ENCODE results near the gene GID8. TPM values are rescaled to one million over a fixed set of nuclear protein-coding genes. Genes with fewer than 3 reads are reported as not detected.

Gene GID8
- total and polyA plus RNA-seq, 4 donors: 10.2 to 23.6 (median 14.6) TPM

DNA sequence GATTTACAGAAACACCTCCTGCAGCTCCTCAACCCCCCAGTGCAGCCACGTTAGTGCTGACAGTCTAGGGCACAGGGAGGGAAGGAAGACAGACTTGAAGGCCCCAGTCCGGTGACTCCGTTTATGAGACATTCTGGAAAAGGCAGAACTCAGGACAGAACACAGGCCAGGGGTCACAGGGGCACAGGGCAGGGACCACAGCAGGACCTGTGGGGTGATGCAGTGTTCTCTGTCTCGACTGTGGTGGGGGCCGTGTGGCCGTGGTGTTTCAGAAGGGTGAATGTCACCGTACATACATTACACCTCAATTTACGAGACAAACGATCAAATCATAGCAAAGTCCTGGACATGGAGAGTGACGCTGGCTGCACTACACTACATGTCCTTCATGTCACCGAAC, 57.5 kb downstream of the GID8 start:
- WGBS: 58% methylated on average over 11 of the region's 11 CpGs

More for the DNA sequence above, 57.5 kb downstream of the GID8 start:
- Histone ChIP-seq H3K27me3 (ENCODE audit: control insufficient read depth in 4 of 4, insufficient read depth in 4 of 4, low read length in 3 of 4) (peaks cover 0 to 9% (median 2%) of the 10 kb centered on the region in 4 donors), H3K4me3 (ENCODE audit: low read depth in 1 of 3, low read length in 3 of 3) (no peak overlapping the region), H3K4me1 (ENCODE audit: control insufficient read depth in 4 of 4, insufficient read depth in 4 of 4, low read length in 3 of 4) (no peaks in the 10 kb centered on the region), H3K9ac (ENCODE audit: low read depth in 1 of 2, low read length in 2 of 2) (no peak overlapping the region), H3K27ac (ENCODE audit: low read depth in 1 of 2, low read length in 2 of 2) (no peak overlapping the region), H3K9me3 (ENCODE audit: control insufficient read depth in 4 of 4, low read length in 3 of 4) (no peaks in the 10 kb centered on the region), H3K36me3 (ENCODE audit: control insufficient read depth in 4 of 4, insufficient read depth in 3 of 4, low read depth in 1 of 4, low read length in 3 of 4) (no peaks in the 10 kb centered on the region)
- TF ChIP-seq FOXA1 (IDR thresholded peaks at IDR 0.05) (no peak), RAD21 (IDR thresholded peaks at IDR 0.05) (no peak), RXRA (IDR thresholded peaks at IDR 0.05) (no peak), SP1 (IDR thresholded peaks at IDR 0.05) (no peak), EGR1 (IDR thresholded peaks at IDR 0.05; ENCODE audit: low read depth in 2 of 2) (no peak), TAF1 (conservative IDR thresholded peaks at IDR 0.05) (no peak), HNF4G (IDR thresholded peaks at IDR 0.05) (no peak), JUND (IDR thresholded peaks at IDR 0.05) (no peak), NR2F2 (IDR thresholded peaks at IDR 0.05) (no peak), GABPA (IDR thresholded peaks at IDR 0.05 in 1 of 2, conservative IDR thresholded peaks at IDR 0.05 in 1 of 2) (no peak), YY1 (IDR thresholded peaks at IDR 0.05) (no peak), HNF4A (conservative IDR thresholded peaks at IDR 0.05) (no peak), FOXA2 (IDR thresholded peaks at IDR 0.05) (no peak)
- TF ChIP-seq, protein P1, sequence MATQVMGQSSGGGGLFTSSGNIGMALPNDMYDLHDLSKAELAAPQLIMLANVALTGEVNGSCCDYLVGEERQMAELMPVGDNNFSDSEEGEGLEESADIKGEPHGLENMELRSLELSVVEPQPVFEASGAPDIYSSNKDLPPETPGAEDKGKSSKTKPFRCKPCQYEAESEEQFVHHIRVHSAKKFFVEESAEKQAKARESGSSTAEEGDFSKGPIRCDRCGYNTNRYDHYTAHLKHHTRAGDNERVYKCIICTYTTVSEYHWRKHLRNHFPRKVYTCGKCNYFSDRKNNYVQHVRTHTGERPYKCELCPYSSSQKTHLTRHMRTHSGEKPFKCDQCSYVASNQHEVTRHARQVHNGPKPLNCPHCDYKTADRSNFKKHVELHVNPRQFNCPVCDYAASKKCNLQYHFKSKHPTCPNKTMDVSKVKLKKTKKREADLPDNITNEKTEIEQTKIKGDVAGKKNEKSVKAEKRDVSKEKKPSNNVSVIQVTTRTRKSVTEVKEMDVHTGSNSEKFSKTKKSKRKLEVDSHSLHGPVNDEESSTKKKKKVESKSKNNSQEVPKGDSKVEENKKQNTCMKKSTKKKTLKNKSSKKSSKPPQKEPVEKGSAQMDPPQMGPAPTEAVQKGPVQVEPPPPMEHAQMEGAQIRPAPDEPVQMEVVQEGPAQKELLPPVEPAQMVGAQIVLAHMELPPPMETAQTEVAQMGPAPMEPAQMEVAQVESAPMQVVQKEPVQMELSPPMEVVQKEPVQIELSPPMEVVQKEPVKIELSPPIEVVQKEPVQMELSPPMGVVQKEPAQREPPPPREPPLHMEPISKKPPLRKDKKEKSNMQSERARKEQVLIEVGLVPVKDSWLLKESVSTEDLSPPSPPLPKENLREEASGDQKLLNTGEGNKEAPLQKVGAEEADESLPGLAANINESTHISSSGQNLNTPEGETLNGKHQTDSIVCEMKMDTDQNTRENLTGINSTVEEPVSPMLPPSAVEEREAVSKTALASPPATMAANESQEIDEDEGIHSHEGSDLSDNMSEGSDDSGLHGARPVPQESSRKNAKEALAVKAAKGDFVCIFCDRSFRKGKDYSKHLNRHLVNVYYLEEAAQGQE (IDR thresholded peaks at IDR 0.05): no peak
- TF ChIP-seq, protein P2, sequence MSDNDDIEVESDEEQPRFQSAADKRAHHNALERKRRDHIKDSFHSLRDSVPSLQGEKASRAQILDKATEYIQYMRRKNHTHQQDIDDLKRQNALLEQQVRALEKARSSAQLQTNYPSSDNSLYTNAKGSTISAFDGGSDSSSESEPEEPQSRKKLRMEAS (IDR thresholded peaks at IDR 0.05): no peak
- TF ChIP-seq, protein P3, sequence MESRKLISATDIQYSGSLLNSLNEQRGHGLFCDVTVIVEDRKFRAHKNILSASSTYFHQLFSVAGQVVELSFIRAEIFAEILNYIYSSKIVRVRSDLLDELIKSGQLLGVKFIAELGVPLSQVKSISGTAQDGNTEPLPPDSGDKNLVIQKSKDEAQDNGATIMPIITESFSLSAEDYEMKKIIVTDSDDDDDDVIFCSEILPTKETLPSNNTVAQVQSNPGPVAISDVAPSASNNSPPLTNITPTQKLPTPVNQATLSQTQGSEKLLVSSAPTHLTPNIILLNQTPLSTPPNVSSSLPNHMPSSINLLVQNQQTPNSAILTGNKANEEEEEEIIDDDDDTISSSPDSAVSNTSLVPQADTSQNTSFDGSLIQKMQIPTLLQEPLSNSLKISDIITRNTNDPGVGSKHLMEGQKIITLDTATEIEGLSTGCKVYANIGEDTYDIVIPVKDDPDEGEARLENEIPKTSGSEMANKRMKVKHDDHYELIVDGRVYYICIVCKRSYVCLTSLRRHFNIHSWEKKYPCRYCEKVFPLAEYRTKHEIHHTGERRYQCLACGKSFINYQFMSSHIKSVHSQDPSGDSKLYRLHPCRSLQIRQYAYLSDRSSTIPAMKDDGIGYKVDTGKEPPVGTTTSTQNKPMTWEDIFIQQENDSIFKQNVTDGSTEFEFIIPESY (IDR thresholded peaks at IDR 0.05): no peak
- TF ChIP-seq, protein P4, sequence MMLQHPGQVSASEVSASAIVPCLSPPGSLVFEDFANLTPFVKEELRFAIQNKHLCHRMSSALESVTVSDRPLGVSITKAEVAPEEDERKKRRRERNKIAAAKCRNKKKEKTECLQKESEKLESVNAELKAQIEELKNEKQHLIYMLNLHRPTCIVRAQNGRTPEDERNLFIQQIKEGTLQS (IDR thresholded peaks at IDR 0.05): no peak
- TF ChIP-seq, protein P5, sequence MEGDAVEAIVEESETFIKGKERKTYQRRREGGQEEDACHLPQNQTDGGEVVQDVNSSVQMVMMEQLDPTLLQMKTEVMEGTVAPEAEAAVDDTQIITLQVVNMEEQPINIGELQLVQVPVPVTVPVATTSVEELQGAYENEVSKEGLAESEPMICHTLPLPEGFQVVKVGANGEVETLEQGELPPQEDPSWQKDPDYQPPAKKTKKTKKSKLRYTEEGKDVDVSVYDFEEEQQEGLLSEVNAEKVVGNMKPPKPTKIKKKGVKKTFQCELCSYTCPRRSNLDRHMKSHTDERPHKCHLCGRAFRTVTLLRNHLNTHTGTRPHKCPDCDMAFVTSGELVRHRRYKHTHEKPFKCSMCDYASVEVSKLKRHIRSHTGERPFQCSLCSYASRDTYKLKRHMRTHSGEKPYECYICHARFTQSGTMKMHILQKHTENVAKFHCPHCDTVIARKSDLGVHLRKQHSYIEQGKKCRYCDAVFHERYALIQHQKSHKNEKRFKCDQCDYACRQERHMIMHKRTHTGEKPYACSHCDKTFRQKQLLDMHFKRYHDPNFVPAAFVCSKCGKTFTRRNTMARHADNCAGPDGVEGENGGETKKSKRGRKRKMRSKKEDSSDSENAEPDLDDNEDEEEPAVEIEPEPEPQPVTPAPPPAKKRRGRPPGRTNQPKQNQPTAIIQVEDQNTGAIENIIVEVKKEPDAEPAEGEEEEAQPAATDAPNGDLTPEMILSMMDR (IDR thresholded peaks at IDR 0.05; ENCODE audit: low read depth, low read length, missing input control): no peak
- no peak for DNase-seq (ENCODE audit: low spot score)

Data from liver (tissue), 9 donors.